T-helper 1 cell (primary cell): ENCODE data around the gene METTL6.
"Not testable (repeated sequence)": the region's sequence is repeated elsewhere in the genome, so short reads cannot be mapped to it uniquely, and the experiment has no call there.

ENCODE experiments used
- DNase-seq, 5 donors: peaks; one replicate each; pipeline ENCODE4 v3.0.0-alpha.2; 2012 to 2020
- total RNA-seq, 4 donors: gene quantifications; one replicate each; lab custom pipeline; 2026; lab: John Stamatoyannopoulos, UW

METTL6 gene
- total RNA-seq = 8.4 to 15.2 (median 12.4) reads per million in 4 donors

DNA sequence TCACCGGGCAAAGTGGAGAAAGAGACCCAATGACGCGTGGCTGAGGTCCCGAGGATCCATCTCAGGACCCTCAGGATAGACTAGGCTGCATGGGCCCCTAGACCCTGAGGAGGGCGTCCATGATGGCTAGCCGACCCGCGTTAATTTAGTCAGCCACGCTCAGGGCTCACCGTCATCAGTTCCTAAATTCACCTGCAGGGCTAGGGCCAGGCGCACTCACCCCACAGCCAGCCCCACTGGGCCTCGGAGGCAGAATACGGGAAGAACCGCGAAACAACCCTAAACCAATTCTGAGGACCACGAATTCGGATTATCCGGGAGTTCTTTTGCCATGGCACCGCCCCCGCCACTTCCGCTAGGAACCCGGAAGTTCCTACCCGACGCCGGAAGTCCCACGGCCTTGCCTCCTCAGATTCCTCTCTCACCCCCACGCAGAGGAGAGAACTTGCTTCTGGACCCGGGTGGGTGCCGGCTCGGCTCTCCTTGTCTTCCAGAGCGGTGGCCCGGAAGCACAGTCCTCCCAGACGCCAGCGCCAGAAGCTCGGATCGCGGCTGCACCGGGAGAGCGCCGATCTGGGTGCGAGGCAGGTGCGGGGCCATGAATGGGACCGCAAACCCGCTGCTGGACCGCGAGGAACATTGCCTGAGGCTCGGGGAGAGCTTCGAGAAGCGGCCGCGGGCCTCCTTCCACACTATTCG lies at the start of gene METTL6, which contains the start of gene EAF1:
METTL6 (minus strand) TSS at position 363 of the 699 bp plus-strand sequence. CDS start 1,033 bp downstream, outside the sequence.
EAF1 (plus strand) TSS at position 417 of the 699 bp plus-strand sequence; CDS start at position 599, 182 bp downstream.
- peak; percentile 69 to 85 (median 79) for DNase-seq

GRCh38 chr3:15476378-15476777 lies 49.0 kb upstream of the METTL6 start:
- DNase-seq = no peak

- no peak for DNase-seq
Observed at GRCh38 chr3:15475161-15475560, 47.8 kb upstream of the METTL6 start.

GRCh38 chr3:15471861-15472260 lies 44.5 kb upstream of the METTL6 start:
- no peak for DNase-seq

- no peak for DNase-seq
Observed at GRCh38 chr3:15470849-15471248, 43.5 kb upstream of the METTL6 start.

DNA sequence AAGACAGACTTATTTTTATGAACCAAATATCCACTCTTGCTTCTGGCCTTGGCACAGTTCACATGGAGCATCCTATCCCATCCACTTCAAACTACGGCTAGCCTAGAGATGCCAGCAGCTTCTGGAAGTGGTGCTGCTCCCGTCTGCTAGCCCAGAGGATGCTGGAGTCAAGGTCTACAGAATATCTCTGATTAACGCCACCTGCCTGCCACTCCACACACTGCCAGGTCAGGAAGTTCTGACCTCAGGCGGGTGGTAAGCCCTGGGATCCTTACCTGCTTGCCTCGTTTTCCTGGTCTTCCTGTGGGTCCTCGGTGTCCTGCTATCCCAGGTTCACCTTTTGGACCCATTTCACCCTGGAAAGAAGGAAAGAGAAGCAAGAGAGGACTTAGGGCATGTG lies 42.9 kb upstream of the METTL6 start:
- DNase-seq = no peak

GRCh38 chr3:15467227-15468181 lies 40.2 kb upstream of the METTL6 start:
- DNase-seq = no peak

GRCh38 chr3:15465876-15466585 lies 38.7 kb upstream of the METTL6 start:
- DNase-seq = no peak

GRCh38 chr3:15462451-15462850 lies 35.1 kb upstream of the METTL6 start:
- no peak for DNase-seq

GRCh38 chr3:15460891-15461531 lies 33.7 kb upstream of the METTL6 start:
- DNase-seq = peak in 1 of 5 donors; percentile 58

GRCh38 chr3:15458212-15458780 lies 31.0 kb upstream of the METTL6 start:
- DNase-seq = no peak

- not testable (repeated sequence) for DNase-seq
Observed at GRCh38 chr3:15456915-15457314, 29.6 kb upstream of the METTL6 start.

DNA sequence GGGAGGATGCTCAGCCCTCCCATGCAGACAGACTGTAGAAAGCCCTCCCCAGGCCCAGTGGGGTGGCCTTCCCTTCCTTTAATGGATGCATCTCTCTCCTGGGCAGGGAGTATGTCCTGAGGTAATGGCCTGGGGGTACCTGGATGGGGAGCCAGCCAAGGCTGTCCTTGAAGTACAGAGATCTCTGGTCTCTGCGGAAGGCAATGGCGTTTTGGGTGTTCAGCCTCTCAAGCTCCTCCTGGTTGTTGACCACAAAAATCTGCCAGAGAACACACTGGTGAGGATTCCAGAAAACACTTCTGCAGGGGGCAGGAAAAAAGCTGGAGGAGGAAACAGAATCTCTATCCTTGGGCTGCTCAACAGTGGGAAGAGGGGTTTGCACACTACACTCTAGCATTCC lies 29.0 kb upstream of the METTL6 start:
- no peak for DNase-seq

- DNase-seq = no peak
Observed at GRCh38 chr3:15455756-15456155, 28.4 kb upstream of the METTL6 start.

GRCh38 chr3:15454965-15455364 lies 27.6 kb upstream of the METTL6 start:
- no peak for DNase-seq

DNA sequence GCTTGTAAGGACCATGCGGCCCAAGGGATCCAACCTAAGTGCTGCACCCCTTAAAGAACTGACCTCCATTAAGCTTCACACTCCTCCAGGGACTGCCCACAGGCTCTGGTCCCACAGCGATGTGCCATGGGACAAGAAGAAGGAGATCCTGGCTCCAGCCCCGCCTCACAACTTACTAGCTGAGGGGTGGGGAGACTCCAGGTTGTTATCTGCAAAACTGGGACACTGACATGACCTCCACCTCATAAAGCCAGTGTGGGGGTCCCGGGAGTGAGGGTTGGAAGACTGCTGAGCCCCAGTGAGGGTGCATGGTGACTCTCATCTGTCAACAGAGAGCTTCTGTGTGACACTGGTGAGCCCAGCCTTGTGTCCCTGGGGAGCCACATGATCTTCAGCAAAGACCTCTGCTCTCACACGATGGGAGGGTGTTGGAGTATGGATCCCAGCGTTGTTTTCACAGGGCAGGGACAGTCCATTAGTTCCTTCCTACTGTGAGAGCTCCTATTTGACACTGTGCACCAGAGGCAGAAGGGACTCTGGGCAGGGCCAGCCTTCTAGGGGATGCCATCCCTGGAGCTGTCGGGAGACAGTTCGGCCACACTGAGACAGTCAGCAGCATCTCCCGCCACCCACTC lies 26.8 kb upstream of the METTL6 start:
- DNase-seq = no peak

DNA sequence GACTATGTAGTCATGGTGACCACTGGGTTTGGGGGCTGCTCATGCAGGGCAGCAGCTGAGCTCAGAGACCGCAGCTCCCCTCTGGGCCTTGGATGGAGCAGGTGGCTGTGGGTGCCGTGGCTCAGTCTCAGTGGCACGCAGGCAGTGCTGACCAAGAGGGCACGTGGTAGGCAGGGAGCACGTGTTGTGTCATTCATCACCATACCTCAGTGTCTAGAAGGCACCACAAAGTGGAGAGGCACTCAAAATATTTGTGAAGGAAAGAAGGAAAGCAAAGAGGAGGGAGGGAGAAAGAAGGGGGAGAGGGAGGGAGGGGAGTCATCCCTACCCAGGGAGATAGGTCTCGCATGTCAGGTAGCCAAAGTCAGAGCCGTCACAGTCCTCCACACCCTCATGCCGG lies 26.2 kb upstream of the METTL6 start:
- DNase-seq = no peak

DNA sequence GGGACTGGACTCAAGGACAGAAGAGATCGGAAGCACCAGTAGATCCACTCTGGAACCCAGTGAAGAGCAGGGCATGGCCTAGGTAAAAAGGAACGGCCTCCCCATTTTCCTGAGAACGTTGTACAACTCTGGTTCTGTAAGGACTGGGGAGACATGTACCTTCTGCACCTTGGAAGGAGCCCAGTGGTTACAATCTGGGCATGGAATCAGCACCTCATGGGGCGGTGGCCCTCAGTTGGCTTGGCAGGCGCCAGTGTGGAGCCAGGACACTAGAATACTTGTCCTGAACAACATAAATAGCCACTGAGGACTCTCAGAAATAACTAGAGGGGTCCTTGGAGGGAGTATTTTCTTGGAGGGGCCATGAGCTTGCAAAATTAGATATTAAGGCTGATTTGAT lies 25.6 kb upstream of the METTL6 start:
- DNase-seq = no peak

- DNase-seq = no peak
Observed at GRCh38 chr3:15452156-15452555, 24.8 kb upstream of the METTL6 start.

DNA sequence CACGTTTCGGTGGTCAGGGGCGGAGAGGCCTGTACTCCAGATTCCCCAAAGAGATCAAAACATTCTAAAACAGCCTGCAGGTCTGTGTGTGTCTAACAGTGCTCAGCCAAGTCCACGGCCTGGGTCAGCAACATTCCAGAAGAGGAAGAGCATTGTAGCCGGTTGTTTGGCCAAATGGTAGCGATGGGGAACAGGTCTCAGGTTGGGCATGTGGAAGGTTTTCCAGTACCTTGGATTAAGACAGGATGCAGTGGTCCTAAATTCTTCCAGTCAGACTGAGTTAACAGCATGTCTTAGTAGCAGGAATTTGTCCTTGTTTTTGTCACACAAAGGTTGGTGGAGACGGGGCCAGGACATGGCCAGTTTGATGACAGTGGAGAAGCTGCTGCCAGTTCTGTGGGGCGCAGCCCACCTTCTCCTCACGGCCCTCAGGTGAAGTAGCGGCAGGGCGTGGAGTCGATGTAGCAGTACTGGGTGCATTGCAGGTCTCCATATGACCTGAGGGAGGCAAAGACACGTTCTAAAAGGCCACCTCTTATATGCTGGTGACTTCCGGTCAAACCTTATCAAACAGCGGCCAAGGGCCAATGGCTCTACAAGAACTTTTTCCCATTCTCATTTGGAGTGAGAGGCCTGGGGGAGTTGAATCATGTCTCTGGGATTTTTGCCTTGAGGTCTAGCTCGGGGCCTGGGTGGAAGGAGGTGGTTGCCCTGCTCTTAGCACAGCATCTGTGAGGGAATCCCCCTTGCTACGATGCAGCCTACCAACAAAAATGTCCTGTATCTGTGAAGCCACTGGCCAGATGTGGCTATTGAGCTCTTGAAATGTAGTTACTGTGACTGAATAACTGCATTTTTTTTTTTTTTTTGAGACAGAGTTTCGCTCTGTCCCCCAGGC lies 24.1 kb upstream of the METTL6 start:
- no peak for DNase-seq
